ENCODE results near the gene KIF3C. TPM values are rescaled to one million over a fixed set of nuclear protein-coding genes. Genes with fewer than 3 reads are reported as not detected.
A peak's percentile ranks its signal among the peaks of the same experiment; 100 is the strongest.

The KIF3C gene
- total and polyA plus RNA-seq, 2 of the 4 experiments (the other 2 are of a cell fraction), result 8.3 to 15.4 TPM

DNA sequence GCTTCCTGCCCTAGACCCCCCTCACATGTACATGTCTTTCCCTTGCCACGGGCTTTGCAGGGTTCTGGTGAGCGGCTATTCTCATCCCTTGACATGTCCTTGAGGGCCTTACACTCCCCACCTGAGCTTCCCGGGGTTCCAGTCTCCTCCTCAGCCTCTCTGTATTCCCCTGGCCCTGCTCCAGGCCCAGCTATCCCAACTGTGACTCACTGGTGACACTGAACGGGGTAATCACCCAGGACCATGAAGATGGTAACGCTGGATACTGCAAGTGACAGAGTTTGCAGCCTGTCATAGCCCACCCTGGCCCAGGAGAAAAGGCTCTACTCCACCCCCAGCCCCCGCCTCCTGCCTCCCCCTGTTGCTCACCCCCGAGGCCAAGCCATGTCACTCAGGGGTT is 27.3 kb downstream of the KIF3C start:
- no peak overlapping the region for H4K5ac ChIP-seq (ENCODE audit: low read depth, low read length)
- H2BK15ac ChIP-seq (ENCODE audit: low read depth, low read length), result no peak overlapping the region
- in situ Hi-C loops (cut with MboI; ENCODE audit: low sequenced_read_pairs), result loop anchor here (25.0 kb wide), 1 partner anchor 382 kb away; the partner anchor contains the start of genes ADGRF3 and SELENOI
- H2AK9ac ChIP-seq (replicated peaks; ENCODE audit: low read depth, low read length, poor library complexity), result no peak overlapping the region
- POLR2A ChIA-PET (ENCODE audit: unreplicated experiment), result no interaction called here
- H3K4me2 ChIP-seq (ENCODE audit: low read depth, low read length), result no peak overlapping the region
- H4K91ac ChIP-seq (ENCODE audit: insufficient read depth, low read depth, low read length), result no peak overlapping the region
- H4K20me1 ChIP-seq (ENCODE audit: insufficient read depth, low read length), result peaks cover 5% of the 10 kb centered on the region; the same call in 1 of the 2 replicates
- H3K4ac ChIP-seq (ENCODE audit: low read depth, low read length), result no peak overlapping the region
- H3K4me1 ChIP-seq (ENCODE audit: control insufficient read depth, insufficient read depth, low read length), result peaks cover 2% of the 10 kb centered on the region; the same call in 1 of the 2 replicates
- dilution Hi-C loops (cut with HindIII; ENCODE audit: low sequenced_read_pairs, unreplicated experiment), result no loop called here
- no peak overlapping the region for H3K23ac ChIP-seq (ENCODE audit: low read depth, low read length)
- H2BK5ac ChIP-seq (ENCODE audit: low read depth, low read length, poor library complexity, severe bottlenecking), result no peak overlapping the region
- CTCF ChIA-PET, result interaction anchor here (1.1 to 1.7 kb wide), 2 partner anchors 9 to 133 kb away, joined by 3 read pairs; no protein-coding TSS in a partner anchor
- no peak overlapping the region for H3K18ac ChIP-seq (ENCODE audit: low read depth, low read length)
- H3K4me3 ChIP-seq (ENCODE audit: insufficient read depth, low read depth, low read length), result no peak overlapping the region
- H3K79me1 ChIP-seq (ENCODE audit: low read depth in 1 of 2, low read length in 2 of 2), result peaks cover 0 to 7% of the 10 kb centered on the region in 2 experiments; a peak in 2 of 4 replicates
- DNase-seq (peak; percentile 21), ATAC-seq (ENCODE audit: low read depth) (no peak)
- H3K9me1 ChIP-seq (ENCODE audit: insufficient read depth, low read length), result peaks cover 4% of the 10 kb centered on the region; the same call in 1 of the 2 replicates
- no peak overlapping the region for H3K27ac ChIP-seq (ENCODE audit: insufficient read depth, low read length)
- H2AFZ ChIP-seq (replicated peaks; ENCODE audit: low read length, poor library complexity), result no peak overlapping the region
- H4K8ac ChIP-seq (ENCODE audit: low read depth in 2 of 2, low read length in 2 of 2), result no peak overlapping the region
- H3K36me3 ChIP-seq (ENCODE audit: control insufficient read depth, insufficient read depth, low read length), result peaks cover 16% of the 10 kb centered on the region; the same call in 1 of the 2 replicates
- H3K14ac ChIP-seq (replicated peaks; ENCODE audit: low read depth, low read length), result no peak overlapping the region
- 80% methylated on average over 4 of the region's 7 CpGs; no CpG with 5 or more reads in 1 of the 2 experiments for WGBS, 2 experiments (ENCODE audit: extremely low coverage in 2 of 2, insufficient read length in 1 of 2)
- intact Hi-C loops (cut with micrococcal nuclease), result no loop called here
- H3K9me3 ChIP-seq (ENCODE audit: control insufficient read depth, insufficient read depth, low read length), result no peaks in the 10 kb centered on the region
- no TSS peak for BruUV-seq (replicated peaks)
- no peak overlapping the region for H2BK20ac ChIP-seq (ENCODE audit: low read depth, low read length)
- H3K9ac ChIP-seq (ENCODE audit: low read depth, low read length), result no peak overlapping the region
- TF ChIP-seq MAFK (IDR thresholded peaks at IDR 0.05; ENCODE audit: low read depth, low read length) (no peak), SMC3 (IDR thresholded peaks at IDR 0.05; ENCODE audit: low read depth, low read length) (no peak), CHD1 (IDR thresholded peaks at IDR 0.05; ENCODE audit: low read depth, low read length) (no peak), RCOR1 (IDR thresholded peaks at IDR 0.05; ENCODE audit: insufficient replicate concordance, low read length) (no peak), RAD21 (IDR thresholded peaks at IDR 0.05; ENCODE audit: low read length) (no peak), FOS (IDR thresholded peaks at IDR 0.05; ENCODE audit: low read depth, low read length) (no peak), RFX5 (IDR thresholded peaks at IDR 0.05; ENCODE audit: low read depth, low read length) (no peak), MAZ (IDR thresholded peaks at IDR 0.05; ENCODE audit: borderline replicate concordance, low read depth, low read length) (no peak), BHLHE40 (IDR thresholded peaks at IDR 0.05; ENCODE audit: low read depth, low read length) (no peak), MXI1 (IDR thresholded peaks at IDR 0.05; ENCODE audit: borderline replicate concordance, low read depth, low read length) (no peak), CEBPB (IDR thresholded peaks at IDR 0.05; ENCODE audit: low read depth, low read length) (no peak), POLR2A (IDR thresholded peaks at IDR 0.05; ENCODE audit: low read depth, low read length) (no peak), NFE2L2 (IDR thresholded peaks at IDR 0.05; ENCODE audit: low read depth, low read length) (no peak)
- TF ChIP-seq, protein P1, sequence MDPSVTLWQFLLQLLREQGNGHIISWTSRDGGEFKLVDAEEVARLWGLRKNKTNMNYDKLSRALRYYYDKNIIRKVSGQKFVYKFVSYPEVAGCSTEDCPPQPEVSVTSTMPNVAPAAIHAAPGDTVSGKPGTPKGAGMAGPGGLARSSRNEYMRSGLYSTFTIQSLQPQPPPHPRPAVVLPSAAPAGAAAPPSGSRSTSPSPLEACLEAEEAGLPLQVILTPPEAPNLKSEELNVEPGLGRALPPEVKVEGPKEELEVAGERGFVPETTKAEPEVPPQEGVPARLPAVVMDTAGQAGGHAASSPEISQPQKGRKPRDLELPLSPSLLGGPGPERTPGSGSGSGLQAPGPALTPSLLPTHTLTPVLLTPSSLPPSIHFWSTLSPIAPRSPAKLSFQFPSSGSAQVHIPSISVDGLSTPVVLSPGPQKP (IDR thresholded peaks at IDR 0.05; ENCODE audit: borderline replicate concordance, low read depth, low read length), result no peak
- TF ChIP-seq, protein P2, sequence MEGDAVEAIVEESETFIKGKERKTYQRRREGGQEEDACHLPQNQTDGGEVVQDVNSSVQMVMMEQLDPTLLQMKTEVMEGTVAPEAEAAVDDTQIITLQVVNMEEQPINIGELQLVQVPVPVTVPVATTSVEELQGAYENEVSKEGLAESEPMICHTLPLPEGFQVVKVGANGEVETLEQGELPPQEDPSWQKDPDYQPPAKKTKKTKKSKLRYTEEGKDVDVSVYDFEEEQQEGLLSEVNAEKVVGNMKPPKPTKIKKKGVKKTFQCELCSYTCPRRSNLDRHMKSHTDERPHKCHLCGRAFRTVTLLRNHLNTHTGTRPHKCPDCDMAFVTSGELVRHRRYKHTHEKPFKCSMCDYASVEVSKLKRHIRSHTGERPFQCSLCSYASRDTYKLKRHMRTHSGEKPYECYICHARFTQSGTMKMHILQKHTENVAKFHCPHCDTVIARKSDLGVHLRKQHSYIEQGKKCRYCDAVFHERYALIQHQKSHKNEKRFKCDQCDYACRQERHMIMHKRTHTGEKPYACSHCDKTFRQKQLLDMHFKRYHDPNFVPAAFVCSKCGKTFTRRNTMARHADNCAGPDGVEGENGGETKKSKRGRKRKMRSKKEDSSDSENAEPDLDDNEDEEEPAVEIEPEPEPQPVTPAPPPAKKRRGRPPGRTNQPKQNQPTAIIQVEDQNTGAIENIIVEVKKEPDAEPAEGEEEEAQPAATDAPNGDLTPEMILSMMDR (conservative IDR thresholded peaks at IDR 0.05; ENCODE audit: low read depth, low read length), result no peak
- TF ChIP-seq, protein P3, sequence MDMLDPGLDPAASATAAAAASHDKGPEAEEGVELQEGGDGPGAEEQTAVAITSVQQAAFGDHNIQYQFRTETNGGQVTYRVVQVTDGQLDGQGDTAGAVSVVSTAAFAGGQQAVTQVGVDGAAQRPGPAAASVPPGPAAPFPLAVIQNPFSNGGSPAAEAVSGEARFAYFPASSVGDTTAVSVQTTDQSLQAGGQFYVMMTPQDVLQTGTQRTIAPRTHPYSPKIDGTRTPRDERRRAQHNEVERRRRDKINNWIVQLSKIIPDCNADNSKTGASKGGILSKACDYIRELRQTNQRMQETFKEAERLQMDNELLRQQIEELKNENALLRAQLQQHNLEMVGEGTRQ (IDR thresholded peaks at IDR 0.05; ENCODE audit: low read depth, low read length), result no peak
- no peak overlapping the region for H2AK5ac ChIP-seq (ENCODE audit: low read depth, low read length)
- H3K56ac ChIP-seq (ENCODE audit: extremely low read depth, insufficient read depth, low read length), result no peak overlapping the region
- no peak overlapping the region for H2BK120ac ChIP-seq (ENCODE audit: low read depth, low read length)
- H3K27me3 ChIP-seq (ENCODE audit: control insufficient read depth, insufficient read depth, low read length), result no peaks in the 10 kb centered on the region

All from IMR-90 (cell line).